ENCODE measurements around the gene CLNK. TPM values are rescaled to one million over a fixed set of nuclear protein-coding genes. Genes with fewer than 3 reads are reported as not detected.

The CLNK gene
- total and polyA plus RNA-seq, 7 donors, result 0.01 to 0.09 TPM; not detected in 5

- Histone ChIP-seq H3K36me3 (ENCODE audit: insufficient read depth in 1 of 2, low read depth in 1 of 2) (peaks cover 3 to 23% of the 10 kb centered on the region in 2 donors), H3K9me3 (no peaks in the 10 kb centered on the region), H3K4me1 (peaks cover 4% of the 10 kb centered on the region), H3K27me3 (ENCODE audit: insufficient read depth in 3 of 3, low read length in 2 of 3) (peaks cover 0 to 18% (median 10%) of the 10 kb centered on the region in 3 donors), H3K27ac (peak within 1 kb of the TSS; percentile 61), H3K4me3 (peak within 1 kb of the TSS; percentile 74)
- peak; percentile 72 to 81 for DNase-seq
- 1 to 4% (median 2%) methylated on average over 36 to 60 of the region's 60 CpGs for WGBS, 3 donors
- TF ChIP-seq CTCF (IDR thresholded peaks at IDR 0.05), result no peak
- peak; percentile 87 to 92 (median 90) for ATAC-seq
- intact Hi-C loops (cut with DNase I), result no loop called here
These were observed 227.2 kb downstream of the CLNK start, which contains the start of gene ZNF518B for GRCh38 chr4:10457255-10457801. TSS of gene ZNF518B (minus strand) at chr4:10457426. CDS start at chr4:10446328, 11,098 bp downstream.

- H3K27me3 ChIP-seq (ENCODE audit: insufficient read depth in 3 of 3, low read length in 2 of 3), result peaks cover 0 to 12% (median 4%) of the 10 kb centered on the region in 3 donors
- 3% methylated on average over 55 to 96 of the region's 96 CpGs for WGBS, 3 donors
- peak overlapping the region; percentile 74 for H3K4me3 ChIP-seq
- DNase-seq, result peak; percentile 55 to 70
- peaks cover 4% of the 10 kb centered on the region for H3K4me1 ChIP-seq
- TF ChIP-seq CTCF (IDR thresholded peaks at IDR 0.05), result no peak
- no peaks in the 10 kb centered on the region for H3K9me3 ChIP-seq
- peak; percentile 50 to 62 (median 51) for ATAC-seq
- intact Hi-C loops (cut with DNase I), result no loop called here
- peaks cover 3 to 29% of the 10 kb centered on the region in 2 donors for H3K36me3 ChIP-seq (ENCODE audit: insufficient read depth in 1 of 2, low read depth in 1 of 2)
- peak overlapping the region; percentile 61 for H3K27ac ChIP-seq
These were observed 227.8 kb downstream of the CLNK start for GRCh38 chr4:10456595-10457254.

- H3K27me3 ChIP-seq (ENCODE audit: insufficient read depth in 3 of 3, low read length in 2 of 3), result peaks cover 0 to 7% (median 0%) of the 10 kb centered on the region in 3 donors
- intact Hi-C loops (cut with DNase I), result no loop called here
- peaks cover 4% of the 10 kb centered on the region for H3K4me1 ChIP-seq
- no peak for TF ChIP-seq CTCF (IDR thresholded peaks at IDR 0.05)
- H3K36me3 ChIP-seq (ENCODE audit: insufficient read depth in 1 of 2, low read depth in 1 of 2), result peaks cover 3 to 33% of the 10 kb centered on the region in 2 donors
- H3K27ac ChIP-seq, result peak overlapping the region; percentile 61
- H3K9me3 ChIP-seq, result no peaks in the 10 kb centered on the region
- WGBS, 3 donors, result 44 to 49% (median 45%) methylated on average over 11 of the region's 11 CpGs
- no peak for DNase-seq
- H3K4me3 ChIP-seq, result peak overlapping the region; percentile 74
- ATAC-seq, result no peak
These were observed 228.3 kb downstream of the CLNK start for GRCh38 chr4:10456260-10456594.

DNA sequence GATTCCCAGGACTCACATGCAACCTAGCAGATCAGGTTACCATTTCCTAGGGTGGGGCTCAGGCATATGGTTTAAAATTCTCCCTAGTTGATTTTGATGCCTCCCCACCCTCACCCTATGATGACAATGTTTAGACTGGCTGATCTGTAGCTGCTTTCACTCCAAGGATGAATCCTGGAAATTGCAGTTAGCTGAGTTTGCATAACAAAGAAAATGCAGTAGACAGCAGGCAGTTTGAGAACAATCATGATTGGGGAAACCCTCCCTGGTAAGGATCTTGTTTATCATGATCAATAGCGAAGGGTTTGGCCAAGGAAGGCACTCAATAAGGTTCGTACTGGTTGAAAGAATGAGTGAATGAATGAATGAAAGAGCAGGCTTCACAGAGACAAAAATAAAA lies 229.4 kb downstream of the CLNK start:
- TF ChIP-seq CTCF (IDR thresholded peaks at IDR 0.05), result no peak
- Histone ChIP-seq H3K9me3 (no peaks in the 10 kb centered on the region), H3K4me3 (no peak overlapping the region), H3K27ac (no peak overlapping the region), H3K27me3 (ENCODE audit: insufficient read depth in 3 of 3, low read length in 2 of 3) (no peaks in the 10 kb centered on the region), H3K4me1 (peaks cover 4% of the 10 kb centered on the region), H3K36me3 (ENCODE audit: insufficient read depth in 1 of 2, low read depth in 1 of 2) (peaks cover 7 to 39% of the 10 kb centered on the region in 2 donors)
- ATAC-seq (no peak), DNase-seq (no peak)
- 93 to 95% (median 94%) methylated on average over 2 of the region's 2 CpGs for WGBS, 3 donors
- intact Hi-C loops (cut with DNase I), result no loop called here

Measured in psoas muscle (tissue), 8 donors.